Amniotic epithelial cell (primary cell): ENCODE data around the gene CARNS1.

ENCODE experiments used
- DNase-seq: peaks from one replicate; pipeline ENCODE4 v3.0.0-alpha.2; 2010; ENCODE audit warnings: low read depth

The CARNS1 gene, protein sequence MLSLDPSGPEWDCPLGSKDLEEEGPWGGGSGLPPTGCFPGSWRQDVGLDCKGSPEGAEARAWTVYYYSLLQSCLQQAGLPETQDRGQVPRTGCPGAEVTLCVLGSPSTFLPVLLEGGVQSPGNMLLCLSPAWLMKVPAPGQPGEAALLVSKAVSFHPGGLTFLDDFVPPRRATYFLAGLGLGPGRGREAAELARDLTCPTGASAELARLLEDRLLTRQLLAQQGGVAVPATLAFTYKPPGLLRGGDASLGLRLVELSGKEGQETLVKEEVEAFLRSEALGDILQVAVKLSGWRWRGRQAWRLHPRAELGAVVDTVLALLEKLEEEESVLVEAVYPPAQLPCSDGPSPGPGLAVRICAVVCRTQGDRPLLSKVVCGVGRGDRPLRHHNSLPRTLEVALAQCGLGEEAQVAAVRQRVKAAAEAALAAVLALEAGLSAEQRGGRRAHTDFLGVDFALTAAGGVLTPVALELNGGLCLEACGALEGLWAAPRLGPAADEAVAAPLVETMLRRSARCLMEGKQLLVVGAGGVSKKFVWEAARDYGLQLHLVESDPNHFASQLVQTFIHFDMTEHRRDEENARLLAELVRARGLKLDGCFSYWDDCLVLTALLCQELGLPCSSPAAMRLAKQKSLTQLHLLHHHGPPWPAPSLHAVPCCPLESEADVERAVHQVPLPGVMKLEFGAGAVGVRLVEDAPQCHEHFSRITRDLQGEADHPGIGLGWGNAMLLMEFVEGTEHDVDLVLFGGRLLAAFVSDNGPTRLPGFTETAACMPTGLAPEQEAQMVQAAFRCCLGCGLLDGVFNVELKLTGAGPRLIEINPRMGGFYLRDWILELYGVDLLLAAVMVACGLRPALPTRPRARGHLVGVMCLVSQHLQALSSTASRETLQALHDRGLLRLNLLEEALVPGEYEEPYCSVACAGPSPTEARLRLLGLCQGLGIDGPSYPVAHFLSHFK

GRCh38 chr11:67415501-67416304 is at the start of gene CARNS1:
Gene CARNS1 (plus strand): TSS chr11:67415678. CDS start chr11:67416200, 522 bp downstream.
- DNase-seq = no peak

- DNase-seq = no peak
Observed at GRCh38 chr11:67365736-67366444, 49.6 kb upstream of the CARNS1 start.

DNA sequence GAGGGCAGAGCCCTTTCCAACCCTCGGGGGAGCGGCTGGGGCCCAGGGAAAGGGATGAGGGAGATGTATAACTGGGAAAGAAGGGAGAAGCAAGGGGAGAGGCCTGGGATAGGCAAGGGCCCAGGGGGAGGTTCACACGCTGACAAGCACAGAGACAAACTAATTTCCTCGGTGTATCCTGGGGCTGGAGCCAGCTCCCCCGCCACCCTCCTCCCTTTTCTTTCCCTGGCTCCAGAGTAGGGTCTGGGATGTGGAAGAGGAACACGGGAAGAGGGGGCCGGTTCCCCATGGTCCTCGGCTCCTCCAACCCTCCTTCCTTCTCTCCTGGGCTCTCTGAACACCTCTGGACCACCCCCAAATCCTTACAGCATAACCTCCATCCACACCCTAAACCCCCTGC is 48.9 kb upstream of the CARNS1 start:
- peak; percentile 75 for DNase-seq

GRCh38 chr11:67366961-67367760 is 48.3 kb upstream of the CARNS1 start:
- peak; percentile 65 for DNase-seq

- no peak for DNase-seq
Observed at GRCh38 chr11:67367761-67368227, 47.7 kb upstream of the CARNS1 start.

GRCh38 chr11:67368621-67369020 is 46.9 kb upstream of the CARNS1 start:
- DNase-seq = no peak

DNA sequence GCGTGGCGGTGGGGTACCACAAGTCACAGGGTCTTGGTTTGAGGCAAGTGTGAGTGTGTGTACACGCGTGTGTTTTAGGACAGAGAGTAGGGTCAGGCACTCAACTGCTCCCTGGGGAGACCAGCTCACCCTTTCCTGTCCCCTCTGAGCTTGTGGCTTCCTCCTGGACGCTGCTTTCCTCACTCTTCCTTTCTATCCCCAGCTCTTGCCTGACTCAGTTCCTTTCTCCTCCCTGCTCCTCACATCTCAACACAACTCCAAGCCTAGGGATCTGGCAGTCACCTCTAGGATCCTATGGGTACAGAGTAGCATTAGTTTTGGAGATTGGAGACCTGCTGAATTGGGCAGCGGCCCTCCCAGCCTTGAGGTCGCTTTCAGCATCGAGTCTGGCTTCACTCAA is 46.2 kb upstream of the CARNS1 start:
- no peak for DNase-seq

- DNase-seq = peak; percentile 89
Observed at GRCh38 chr11:67369801-67370284, 45.6 kb upstream of the CARNS1 start.

- peak; percentile 61 for DNase-seq
Observed at GRCh38 chr11:67370351-67371076, 45.0 kb upstream of the CARNS1 start.

- DNase-seq = peak; percentile 43
Observed at GRCh38 chr11:67371189-67371910, 44.1 kb upstream of the CARNS1 start.

GRCh38 chr11:67371911-67372320 is 43.6 kb upstream of the CARNS1 start:
- no peak for DNase-seq

DNA sequence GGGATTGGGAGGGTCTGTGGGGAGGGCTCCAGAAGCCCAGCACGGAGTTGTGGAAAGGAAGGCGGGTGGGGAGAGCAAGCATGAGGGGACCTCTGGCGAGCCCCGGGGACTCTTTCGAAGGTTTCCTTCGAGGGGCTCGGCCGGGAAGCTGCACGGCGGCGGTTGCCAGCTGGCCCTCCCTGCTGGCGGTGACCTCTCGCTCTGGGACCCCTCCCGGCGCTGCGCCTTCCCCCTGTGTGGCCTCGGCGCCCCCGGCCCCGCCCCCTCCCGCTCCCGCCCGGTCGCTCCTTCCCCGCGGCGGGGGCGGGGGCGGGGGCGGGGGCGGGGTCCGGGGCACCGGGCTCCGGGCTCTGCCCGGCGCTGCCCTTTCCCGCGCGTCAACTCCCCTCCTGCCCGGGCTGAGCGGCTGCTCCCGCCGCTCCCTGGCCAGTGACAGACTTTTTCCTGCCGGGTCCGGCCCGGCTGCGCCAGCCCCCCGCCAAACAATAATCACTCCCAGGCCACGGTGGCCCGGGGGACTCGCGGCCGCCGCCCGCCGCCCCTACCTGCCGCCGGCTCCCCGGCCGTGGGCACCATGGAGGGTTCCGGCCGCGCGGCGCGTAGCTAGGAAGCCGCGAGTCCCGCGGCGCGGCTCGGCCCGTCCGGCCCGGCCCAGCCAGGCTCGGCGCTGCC is 43.0 kb upstream of the CARNS1 start:
- DNase-seq = no peak

GRCh38 chr11:67372993-67373647 is 42.4 kb upstream of the CARNS1 start, which contains the start of gene CLCF1:
Gene CLCF1 (minus strand): TSS chr11:67373598. CDS start chr11:67373539, 59 bp downstream.
- peak; percentile 73 for DNase-seq

- DNase-seq = peak; percentile 98
Observed at GRCh38 chr11:67373648-67374570, 41.6 kb upstream of the CARNS1 start.

DNA sequence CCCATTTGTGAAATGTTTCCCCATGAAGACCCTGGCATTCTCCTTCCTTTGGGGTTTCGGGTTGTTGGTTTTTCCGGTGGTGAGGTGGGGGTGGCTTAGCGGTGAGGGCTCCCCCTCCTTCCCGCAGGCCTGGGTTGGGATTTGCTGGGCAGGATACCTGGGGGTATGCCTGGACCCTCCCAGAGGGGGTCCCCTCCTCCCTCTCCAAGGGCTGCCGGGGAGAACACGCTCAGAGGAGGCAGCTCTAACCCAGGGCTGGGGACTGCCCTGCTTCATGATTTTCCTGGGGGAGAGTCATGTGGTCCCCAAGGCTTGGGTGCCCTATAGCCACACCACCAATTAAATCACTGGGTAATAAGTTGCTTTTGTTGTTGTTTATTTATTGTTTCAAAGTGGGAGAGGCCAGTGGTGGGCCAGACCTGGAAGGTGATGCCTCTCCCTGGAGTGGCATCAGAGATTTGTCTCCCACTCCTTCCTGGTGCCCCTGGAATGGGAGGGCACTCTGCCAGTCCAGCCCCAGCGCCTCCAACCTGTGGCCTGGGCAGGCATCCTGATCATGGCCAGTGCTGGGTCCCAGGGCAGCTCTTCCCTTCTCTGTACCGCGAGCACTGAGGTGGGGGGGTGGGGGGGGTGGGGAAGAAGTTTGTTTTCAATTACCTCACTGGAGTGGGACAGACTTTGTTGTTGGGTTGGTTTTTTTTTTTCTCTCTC is 40.8 kb upstream of the CARNS1 start:
- DNase-seq = no peak
